Activated CD4-positive, alpha-beta T cell treated with anti-CD3 and anti-CD28 coated beads, Interleukin-2, Interleukin-4, amounts not matched to agents 100 ng/mL and 50 ng/mL, durations not matched to agents 16 hours and 8 hours (primary cell): ENCODE measurements around the gene GCLC.

Experiments
- DNase-seq: peaks from one replicate; pipeline ENCODE4 v3.0.0-alpha.2; 2020; ENCODE audit warnings: low spot score

Gene GCLC

GRCh38 chr6:53524455-53524815 lies 20.5 kb downstream of the GCLC start:
- DNase-seq = no peak

GRCh38 chr6:53523511-53524454 lies 21.1 kb downstream of the GCLC start:
- DNase-seq = no peak

DNA sequence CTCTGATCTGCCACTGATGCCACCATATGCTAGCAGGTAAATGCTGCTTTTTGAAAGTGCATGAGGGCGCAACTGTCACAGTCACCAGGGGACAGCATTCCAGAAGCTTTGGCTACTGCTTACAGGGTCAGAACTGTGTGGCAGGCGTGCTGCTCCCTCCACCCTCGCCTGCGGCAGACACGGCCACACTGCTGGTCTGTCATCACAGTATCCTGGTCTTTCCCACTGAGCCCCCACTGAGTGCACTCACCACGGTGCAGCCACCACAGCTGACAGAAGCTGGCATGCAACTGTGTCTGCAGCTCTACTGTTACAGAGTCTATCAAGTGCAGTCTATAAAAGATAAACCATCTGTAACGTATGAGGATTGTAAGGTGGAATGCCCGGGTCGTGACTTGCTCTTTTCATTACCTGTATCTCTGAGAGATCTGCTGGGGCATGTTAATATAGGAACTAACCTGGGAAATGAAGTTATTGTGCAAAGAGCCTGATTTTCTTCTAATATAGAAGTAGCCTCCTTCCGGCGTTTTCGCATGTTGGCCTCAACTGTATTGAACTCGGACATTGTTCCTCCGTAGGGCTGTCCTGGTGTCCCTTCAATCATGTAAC lies 24.5 kb downstream of the GCLC start:
- DNase-seq = no peak

- DNase-seq = no peak
These were observed 26.0 kb downstream of the GCLC start for GRCh38 chr6:53518862-53519261.

GRCh38 chr6:53517021-53517420 lies 27.9 kb downstream of the GCLC start:
- no peak for DNase-seq

- DNase-seq = no peak
These were observed 30.2 kb downstream of the GCLC start for GRCh38 chr6:53514677-53515076.

DNA sequence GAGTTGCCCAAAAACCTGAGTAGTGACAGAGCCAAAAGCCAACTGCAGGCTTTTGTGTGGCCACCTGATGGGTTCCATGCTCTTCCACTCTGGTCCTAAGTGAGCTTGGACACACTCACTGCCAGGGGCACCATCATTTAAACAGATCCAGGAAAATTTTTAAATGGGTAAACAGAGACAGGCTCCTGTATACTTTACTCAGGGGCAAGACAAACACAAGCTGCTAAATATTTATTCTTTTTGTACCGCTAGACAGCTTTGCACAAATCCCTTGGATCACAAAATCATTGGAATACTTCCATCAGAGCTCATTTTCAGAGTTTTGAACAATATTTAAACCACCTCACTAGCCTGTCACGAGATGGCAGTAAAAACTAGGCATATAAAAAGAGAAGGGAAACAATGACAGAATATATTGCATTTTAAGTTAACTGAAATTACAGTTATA lies 31.4 kb downstream of the GCLC start:
- DNase-seq = no peak

- no peak for DNase-seq
These were observed 31.8 kb downstream of the GCLC start for GRCh38 chr6:53513056-53513455.

DNA sequence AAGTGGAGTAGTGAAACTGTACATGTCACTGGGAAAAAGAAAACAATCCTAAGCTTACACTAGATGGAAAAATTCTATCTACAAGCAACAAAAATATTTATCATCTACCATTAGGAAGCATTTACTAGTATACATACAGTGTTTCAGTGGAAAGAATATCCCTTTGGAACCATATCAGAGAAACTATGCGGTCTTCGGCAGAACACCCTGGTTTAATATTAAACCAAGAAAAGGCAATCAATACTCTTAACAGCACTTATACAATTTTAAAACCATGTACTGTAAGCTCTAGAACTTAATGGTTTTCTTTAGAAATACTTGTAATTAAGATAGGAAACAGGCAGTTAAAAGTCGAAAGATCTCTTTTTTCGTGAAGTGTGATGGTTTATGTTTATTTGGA lies 32.3 kb downstream of the GCLC start:
- no peak for DNase-seq

- no peak for DNase-seq
These were observed 34.2 kb downstream of the GCLC start for GRCh38 chr6:53510746-53511145.

- no peak for DNase-seq
These were observed 38.0 kb downstream of the GCLC start for GRCh38 chr6:53506872-53507271.

DNA sequence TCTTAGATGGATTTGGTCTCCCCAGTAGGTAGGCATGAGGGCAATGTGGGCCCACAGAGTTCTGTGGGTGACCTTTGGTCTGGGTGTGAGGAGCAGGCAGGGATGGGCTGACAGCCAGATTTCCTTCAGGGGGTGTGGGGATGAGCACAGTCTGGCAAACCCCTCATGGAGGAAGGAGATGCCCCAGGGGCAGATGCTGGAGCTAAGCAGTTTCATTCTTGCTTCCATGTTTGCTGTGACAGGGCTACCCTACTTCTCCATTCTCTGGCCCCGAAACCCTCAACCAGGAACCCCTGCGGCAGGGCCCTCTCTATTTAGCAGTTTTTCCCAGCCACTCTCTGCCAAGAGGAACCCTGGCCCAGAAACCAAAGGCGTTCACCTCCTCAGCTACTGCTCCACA lies 40.4 kb downstream of the GCLC start:
- no peak for DNase-seq

DNA sequence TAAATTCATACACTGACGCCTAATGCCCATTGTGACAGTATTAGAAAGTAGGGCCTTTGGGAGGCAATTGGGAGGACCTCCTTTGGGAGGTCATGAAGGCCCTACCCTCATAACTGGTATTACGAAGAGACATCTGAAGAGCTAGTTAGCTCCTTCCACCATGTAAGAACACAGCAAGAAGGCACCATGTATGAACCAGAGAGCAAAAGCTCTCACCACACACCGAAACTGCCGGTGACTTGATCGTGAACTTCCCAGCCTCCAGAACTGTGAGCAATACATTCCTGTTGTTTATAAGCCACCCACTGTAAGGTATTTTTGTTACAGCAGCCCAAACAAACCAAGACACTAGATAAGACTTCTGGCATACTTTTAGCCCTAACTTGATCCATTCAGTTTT lies 41.8 kb downstream of the GCLC start:
- no peak for DNase-seq

DNA sequence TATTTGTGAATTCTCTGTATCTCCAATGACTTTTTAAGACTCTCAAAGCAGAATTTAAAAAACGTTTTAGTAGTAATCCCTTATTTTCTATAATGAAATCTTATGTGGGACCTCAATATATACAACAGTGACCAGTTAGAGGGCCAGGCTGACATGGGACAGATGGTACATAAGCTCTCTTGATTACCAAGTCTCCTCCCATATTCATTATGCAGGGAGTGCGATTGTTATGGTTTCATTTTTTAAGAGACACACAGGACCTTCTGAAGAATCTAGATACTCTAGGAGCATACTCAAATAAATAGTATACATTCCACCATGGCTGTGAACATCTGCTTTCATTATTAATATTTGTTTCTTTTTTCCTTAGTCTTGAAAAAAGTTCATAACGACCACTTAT lies 43.5 kb downstream of the GCLC start:
- DNase-seq = no peak

- DNase-seq = no peak
These were observed 44.8 kb downstream of the GCLC start for GRCh38 chr6:53500095-53500494.

DNA sequence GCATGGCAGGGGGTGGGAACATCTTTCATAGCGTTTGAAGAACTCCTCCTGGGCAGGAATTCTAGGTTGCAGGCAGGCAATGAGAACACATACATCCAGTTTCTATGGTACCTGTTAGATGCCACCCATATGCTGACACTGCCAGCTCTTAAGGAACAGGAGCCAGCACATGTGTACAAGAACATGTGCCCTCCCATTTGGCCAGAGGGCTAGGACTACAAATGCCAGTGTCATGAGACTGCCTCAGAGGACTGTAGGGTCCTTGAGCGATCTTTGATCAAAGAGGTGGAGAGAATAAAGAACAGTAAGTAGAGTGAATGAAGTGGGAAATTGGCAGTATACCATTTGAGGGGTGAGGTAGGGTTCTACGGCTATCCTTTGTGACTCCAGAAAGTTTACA lies 45.8 kb downstream of the GCLC start:
- DNase-seq = no peak

DNA sequence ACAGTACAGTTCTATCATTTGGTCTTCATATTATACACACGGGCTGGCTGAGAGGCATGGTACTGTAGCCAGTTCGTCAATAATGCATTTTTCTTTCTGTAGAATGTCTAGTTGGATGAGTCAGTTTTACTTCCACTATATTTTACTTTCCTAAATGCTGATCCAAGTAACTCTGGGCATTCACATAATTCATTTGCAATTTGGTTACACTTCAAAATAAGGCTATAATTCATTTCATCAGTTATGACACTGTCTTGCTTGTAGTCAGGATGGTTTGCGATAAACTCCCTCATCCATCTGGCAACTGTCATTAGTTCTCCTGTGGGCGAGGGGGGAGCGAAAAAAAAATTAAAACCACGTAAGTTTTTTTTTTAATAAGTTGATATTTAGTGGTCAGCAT lies 46.3 kb downstream of the GCLC start:
- DNase-seq = no peak

- no peak for DNase-seq
These were observed 47.0 kb downstream of the GCLC start for GRCh38 chr6:53497905-53498304.

GRCh38 chr6:53496797-53497375 lies 48.0 kb downstream of the GCLC start:
- DNase-seq = no peak

- DNase-seq = no peak
These were observed 49.1 kb downstream of the GCLC start for GRCh38 chr6:53495506-53496499.

DNA sequence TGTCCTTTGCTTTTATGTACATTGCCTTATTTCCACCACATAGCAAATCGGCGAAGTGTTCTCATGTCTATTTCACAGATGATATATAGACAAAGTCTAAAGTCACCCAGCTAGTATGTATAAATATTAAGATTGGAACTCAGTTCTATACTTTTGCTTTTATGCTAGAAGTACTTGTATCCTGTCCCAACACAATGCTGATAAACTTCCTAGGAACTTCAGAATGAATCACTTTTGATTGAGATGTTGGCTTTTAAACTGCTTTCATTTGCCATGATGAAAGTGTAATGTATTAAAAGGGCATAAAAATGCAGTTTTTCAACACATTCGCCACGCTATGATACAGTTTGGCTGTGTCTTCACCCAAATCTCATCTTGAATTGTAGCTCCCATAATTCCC lies 50.8 kb downstream of the GCLC start:
- no peak for DNase-seq

GRCh38 chr6:53493635-53494025 lies 51.3 kb downstream of the GCLC start:
- DNase-seq = no peak
